HEK293 (cell line): ENCODE results near the gene SPACA7.

ENCODE experiments used
- CTCF ChIA-PET: fragments of 350-600 bp; formaldehyde crosslinking; extraction: SDS; loops from one replicate; lab custom pipeline; 2021; ENCODE audit warnings: antibody characterized with exemption; lab: Yijun Ruan, JAX
- POLR2A ChIA-PET: fragments of 300-600 bp; formaldehyde crosslinking; extraction: SDS; loops from one replicate; lab custom pipeline; 2020; ENCODE audit warnings: antibody characterized with exemption, inconsistent platforms; lab: Yijun Ruan, JAX
- H3K27ac ChIP-seq: fragments of 200-500 bp; sonication (Bioruptor generic); 2 replicates; pipeline ENCODE4 v1.5.1; 2014; ENCODE audit warnings: low read depth, low read length, control low read depth, inconsistent platforms; ENCODE audit errors: extremely low read depth
- H3K36me3 ChIP-seq, 2 experiments: fragments of 200-500 bp in 1 of 2; sonication (Bioruptor generic) in 1 of 2; 1 replicate in 1 of 2; 2 replicates in 1 of 2; pipeline ENCODE4 v1.5.1; 2014 to 2017; ENCODE audit warnings: inconsistent platforms in 2 of 2, low read length in 2 of 2; ENCODE audit not compliant: control insufficient read depth in 2 of 2, insufficient read depth in 1 of 2
- H3K4me1 ChIP-seq: fragments of 200-500 bp; sonication (Bioruptor generic); 2 replicates; pipeline ENCODE4 v1.5.1; 2014; ENCODE audit warnings: mild to moderate bottlenecking, low read length, inconsistent platforms; ENCODE audit not compliant: control insufficient read depth, insufficient read depth
- H3K4me3 ChIP-seq: 2 replicates; pipeline ENCODE4 v1.5.1; 2011; ENCODE audit warnings: low read depth, mild to moderate bottlenecking, control low read depth, low read length, moderate library complexity
- H3K9me3 ChIP-seq: fragments of 200-500 bp; sonication (Bioruptor generic); 2 replicates; pipeline ENCODE4 v1.5.1; 2014; ENCODE audit warnings: low read depth, low read length, inconsistent platforms; ENCODE audit not compliant: control insufficient read depth, insufficient read depth
- HOXC10 ChIP-seq: sonication (generic); formaldehyde crosslinking; IDR thresholded peaks from 2 replicates; pipeline ENCODE4 v1.8.1; 2023; ENCODE audit warnings: mild to moderate bottlenecking, missing genetic modification reagents
- KLF1 ChIP-seq: fragments of 450-650 bp; formaldehyde crosslinking; IDR thresholded peaks from 2 replicates; pipeline ENCODE4 v1.5.1; 2016; ENCODE audit warnings: missing biosample characterization, missing genetic modification characterization
- KLF7 ChIP-seq: fragments of 450-650 bp; formaldehyde crosslinking; IDR thresholded peaks from 2 replicates; pipeline ENCODE4 v1.5.1; 2016; ENCODE audit warnings: missing biosample characterization, missing genetic modification characterization, borderline replicate concordance
- REPIN1 ChIP-seq: fragments of 450-650 bp; formaldehyde crosslinking; IDR thresholded peaks from 2 replicates; pipeline ENCODE4 v1.5.1; 2017; ENCODE audit warnings: missing biosample characterization, missing genetic modification characterization, low read depth
- SCRT2 ChIP-seq: fragments of 450-650 bp; formaldehyde crosslinking; IDR thresholded peaks from 2 replicates; pipeline ENCODE4 v1.5.1; 2016; ENCODE audit warnings: missing biosample characterization, missing genetic modification characterization
- SETDB1 ChIP-seq: IDR thresholded peaks from one replicate; pipeline ENCODE4 v1.6.1; 2017; ENCODE audit warnings: mild to moderate bottlenecking, low read length, moderate library complexity, mixed read lengths; ENCODE audit not compliant: insufficient read length
- TRIM28 ChIP-seq: IDR thresholded peaks from 2 replicates; pipeline ENCODE4 v1.6.1; 2011; ENCODE audit warnings: low read length, control low read depth, borderline replicate concordance
- YY1 ChIP-seq: fragments of 450-650 bp; formaldehyde crosslinking; IDR thresholded peaks from 2 replicates; pipeline ENCODE4 v1.5.1; 2018; ENCODE audit warnings: missing biosample characterization, missing genetic modification characterization
- ZBTB8A ChIP-seq: fragments of 450-650 bp; formaldehyde crosslinking; IDR thresholded peaks from 2 replicates; pipeline ENCODE4 v1.5.1; 2016; ENCODE audit warnings: missing biosample characterization, missing genetic modification characterization
- ZFP41 ChIP-seq: fragments of 450-650 bp; formaldehyde crosslinking; IDR thresholded peaks from 2 replicates; pipeline ENCODE4 v1.5.1; 2016; ENCODE audit warnings: missing biosample characterization, missing genetic modification characterization, borderline replicate concordance
- ZNF132 ChIP-seq: fragments of 450-650 bp; formaldehyde crosslinking; IDR thresholded peaks from 2 replicates; pipeline ENCODE4 v1.5.1; 2017; ENCODE audit warnings: missing biosample characterization, missing genetic modification characterization, borderline replicate concordance
- ZNF140 ChIP-seq: fragments of 450-650 bp; formaldehyde crosslinking; IDR thresholded peaks from 2 replicates; pipeline ENCODE4 v1.5.1; 2016; ENCODE audit warnings: missing biosample characterization, missing genetic modification characterization
- ZNF202 ChIP-seq: fragments of 450-650 bp; formaldehyde crosslinking; IDR thresholded peaks from 2 replicates; pipeline ENCODE4 v1.5.1; 2016; ENCODE audit warnings: missing biosample characterization, missing genetic modification characterization, borderline replicate concordance
- ZNF302 ChIP-seq: fragments of 450-650 bp; formaldehyde crosslinking; IDR thresholded peaks from 2 replicates; pipeline ENCODE4 v1.5.1; 2016; ENCODE audit warnings: missing biosample characterization, missing genetic modification characterization, low read depth
- ZNF473 ChIP-seq: fragments of 450-650 bp; formaldehyde crosslinking; IDR thresholded peaks from 2 replicates; pipeline ENCODE4 v1.5.1; 2017; ENCODE audit warnings: missing biosample characterization, missing genetic modification characterization
- ZNF544 ChIP-seq: fragments of 450-650 bp; formaldehyde crosslinking; IDR thresholded peaks from 2 replicates; pipeline ENCODE4 v1.5.0; 2017; ENCODE audit warnings: missing biosample characterization, missing genetic modification characterization
- ZNF549 ChIP-seq: fragments of 450-650 bp; IDR thresholded peaks from 2 replicates; pipeline ENCODE4 v1.5.1; 2018; ENCODE audit warnings: missing biosample characterization, missing genetic modification characterization, mild to moderate bottlenecking, inconsistent platforms, moderate library complexity
- ZNF707 ChIP-seq: fragments of 450-650 bp; formaldehyde crosslinking; IDR thresholded peaks from 2 replicates; pipeline ENCODE4 v1.5.1; 2016; ENCODE audit warnings: missing biosample characterization, missing genetic modification characterization
- ZNF791 ChIP-seq: fragments of 450-650 bp; formaldehyde crosslinking; IDR thresholded peaks from 2 replicates; pipeline ENCODE4 v1.5.1; 2016; ENCODE audit warnings: missing biosample characterization, missing genetic modification characterization
- TF ChIP-seq, protein P1 (sequence below): fragments of 450-650 bp; formaldehyde crosslinking; conservative IDR thresholded peaks from 2 replicates; pipeline ENCODE4 v1.5.1; 2016; ENCODE audit warnings: low read depth, missing biosample characterization, missing genetic modification characterization
- TF ChIP-seq, protein P2 (sequence below): fragments of 450-650 bp; formaldehyde crosslinking; IDR thresholded peaks from 2 replicates; pipeline ENCODE4 v1.5.1; 2017; ENCODE audit warnings: missing biosample characterization, missing genetic modification characterization
- TF ChIP-seq, protein P3 (sequence below): fragments of 450-650 bp; formaldehyde crosslinking; IDR thresholded peaks from 2 replicates; pipeline ENCODE4 v1.5.1; 2016; ENCODE audit warnings: missing biosample characterization, missing genetic modification characterization
- TF ChIP-seq, protein P4 (sequence below): fragments of 450-650 bp; formaldehyde crosslinking; IDR thresholded peaks from 2 replicates; pipeline ENCODE4 v1.5.1; 2016; ENCODE audit warnings: missing biosample characterization, missing genetic modification characterization, borderline replicate concordance
- TF ChIP-seq, protein P5 (sequence below): fragments of 450-650 bp; formaldehyde crosslinking; IDR thresholded peaks from 2 replicates; pipeline ENCODE4 v1.5.1; 2016; ENCODE audit warnings: missing biosample characterization, missing genetic modification characterization

The SPACA7 gene

DNA sequence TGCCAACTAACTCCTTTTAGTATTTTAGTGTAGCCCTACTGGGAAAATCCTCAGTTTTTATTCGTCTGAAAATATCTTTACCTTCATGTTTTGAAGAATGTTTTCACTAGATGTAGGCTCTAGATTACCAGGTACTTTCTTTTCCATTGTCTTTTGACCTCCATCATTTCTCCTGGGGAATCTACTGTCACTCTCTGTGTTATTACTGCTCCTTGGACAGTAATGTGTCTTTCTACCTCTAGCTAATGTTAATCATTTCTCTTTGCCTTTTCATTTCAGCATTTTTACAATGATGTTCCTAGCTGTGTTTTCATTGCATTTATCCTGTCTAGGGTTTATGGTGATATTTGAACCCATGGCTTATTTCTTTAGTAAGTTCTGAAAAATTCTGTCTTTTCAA lies 61.9 kb downstream of the SPACA7 start:
- TF ChIP-seq ZNF549 (tag by site-specific recombination) (0 out of 2 replicates have a peak, but pooled peaks have one; percentile 23), YY1 (tag by site-specific recombination) (no peak), ZNF140 (tag by site-specific recombination) (peak; percentile 80), HOXC10 (CRISPR knock-in tag) (no peak), ZNF791 (tag by site-specific recombination) (no peak), TRIM28 (peak; percentile 91), ZNF202 (no peak), SETDB1 (peak; percentile 83)
- TF ChIP-seq, all 188 proteins: peak for 4
- ChIA-PET POLR2A (no interaction called here), CTCF (interaction anchor here (0.7 kb wide), 1 partner anchor 395 kb away, joined by 3 read pairs; no protein-coding TSS in a partner anchor)
- H3K4me3 ChIP-seq = no peak overlapping the region
- H3K27ac ChIP-seq = no peak overlapping the region
- no peaks in the 10 kb centered on the region for H3K36me3 ChIP-seq
- no peaks in the 10 kb centered on the region for H3K9me3 ChIP-seq
- H3K4me1 ChIP-seq = no peaks in the 10 kb centered on the region

DNA sequence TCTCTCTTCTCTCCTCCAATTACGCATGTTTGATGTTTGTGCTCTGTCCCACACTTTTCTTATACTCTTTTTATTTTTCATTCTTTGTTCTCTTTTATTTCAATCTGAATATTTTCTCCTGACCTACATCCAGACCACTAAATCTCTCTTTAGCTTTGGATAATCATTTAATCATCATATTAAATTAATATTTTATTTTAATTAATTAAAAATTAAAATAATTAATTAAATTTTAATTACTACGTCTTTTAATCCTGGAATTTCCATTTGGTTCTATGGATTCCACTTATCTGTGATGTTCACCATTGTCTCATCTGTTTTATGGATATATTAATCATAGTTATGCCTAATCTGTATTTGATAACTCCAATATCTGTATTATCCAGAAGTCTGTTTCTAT lies 62.4 kb downstream of the SPACA7 start:
- TF ChIP-seq, protein P1, sequence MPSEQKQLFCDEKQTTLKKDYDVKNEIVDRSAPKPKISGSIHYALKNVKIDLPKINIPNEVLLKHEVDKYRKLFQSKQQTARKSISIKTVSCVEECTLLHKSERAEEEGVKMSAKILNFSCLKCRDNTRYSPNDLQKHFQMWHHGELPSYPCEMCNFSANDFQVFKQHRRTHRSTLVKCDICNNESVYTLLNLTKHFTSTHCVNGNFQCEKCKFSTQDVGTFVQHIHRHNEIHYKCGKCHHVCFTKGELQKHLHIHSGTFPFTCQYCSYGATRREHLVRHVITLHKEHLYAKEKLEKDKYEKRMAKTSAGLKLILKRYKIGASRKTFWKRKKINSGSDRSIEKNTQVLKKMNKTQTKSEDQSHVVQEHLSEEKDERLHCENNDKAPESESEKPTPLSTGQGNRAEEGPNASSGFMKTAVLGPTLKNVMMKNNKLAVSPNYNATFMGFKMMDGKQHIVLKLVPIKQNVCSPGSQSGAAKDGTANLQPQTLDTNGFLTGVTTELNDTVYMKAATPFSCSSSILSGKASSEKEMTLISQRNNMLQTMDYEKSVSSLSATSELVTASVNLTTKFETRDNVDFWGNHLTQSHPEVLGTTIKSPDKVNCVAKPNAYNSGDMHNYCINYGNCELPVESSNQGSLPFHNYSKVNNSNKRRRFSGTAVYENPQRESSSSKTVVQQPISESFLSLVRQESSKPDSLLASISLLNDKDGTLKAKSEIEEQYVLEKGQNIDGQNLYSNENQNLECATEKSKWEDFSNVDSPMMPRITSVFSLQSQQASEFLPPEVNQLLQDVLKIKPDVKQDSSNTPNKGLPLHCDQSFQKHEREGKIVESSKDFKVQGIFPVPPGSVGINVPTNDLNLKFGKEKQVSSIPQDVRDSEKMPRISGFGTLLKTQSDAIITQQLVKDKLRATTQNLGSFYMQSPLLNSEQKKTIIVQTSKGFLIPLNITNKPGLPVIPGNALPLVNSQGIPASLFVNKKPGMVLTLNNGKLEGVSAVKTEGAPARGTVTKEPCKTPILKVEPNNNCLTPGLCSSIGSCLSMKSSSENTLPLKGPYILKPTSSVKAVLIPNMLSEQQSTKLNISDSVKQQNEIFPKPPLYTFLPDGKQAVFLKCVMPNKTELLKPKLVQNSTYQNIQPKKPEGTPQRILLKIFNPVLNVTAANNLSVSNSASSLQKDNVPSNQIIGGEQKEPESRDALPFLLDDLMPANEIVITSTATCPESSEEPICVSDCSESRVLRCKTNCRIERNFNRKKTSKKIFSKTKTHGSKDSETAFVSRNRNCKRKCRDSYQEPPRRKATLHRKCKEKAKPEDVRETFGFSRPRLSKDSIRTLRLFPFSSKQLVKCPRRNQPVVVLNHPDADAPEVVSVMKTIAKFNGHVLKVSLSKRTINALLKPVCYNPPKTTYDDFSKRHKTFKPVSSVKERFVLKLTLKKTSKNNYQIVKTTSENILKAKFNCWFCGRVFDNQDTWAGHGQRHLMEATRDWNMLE (tag by site-specific recombination) = no peak
- TF ChIP-seq ZNF544 = no peak
- TF ChIP-seq KLF7 = no peak
- TF ChIP-seq, protein P2, sequence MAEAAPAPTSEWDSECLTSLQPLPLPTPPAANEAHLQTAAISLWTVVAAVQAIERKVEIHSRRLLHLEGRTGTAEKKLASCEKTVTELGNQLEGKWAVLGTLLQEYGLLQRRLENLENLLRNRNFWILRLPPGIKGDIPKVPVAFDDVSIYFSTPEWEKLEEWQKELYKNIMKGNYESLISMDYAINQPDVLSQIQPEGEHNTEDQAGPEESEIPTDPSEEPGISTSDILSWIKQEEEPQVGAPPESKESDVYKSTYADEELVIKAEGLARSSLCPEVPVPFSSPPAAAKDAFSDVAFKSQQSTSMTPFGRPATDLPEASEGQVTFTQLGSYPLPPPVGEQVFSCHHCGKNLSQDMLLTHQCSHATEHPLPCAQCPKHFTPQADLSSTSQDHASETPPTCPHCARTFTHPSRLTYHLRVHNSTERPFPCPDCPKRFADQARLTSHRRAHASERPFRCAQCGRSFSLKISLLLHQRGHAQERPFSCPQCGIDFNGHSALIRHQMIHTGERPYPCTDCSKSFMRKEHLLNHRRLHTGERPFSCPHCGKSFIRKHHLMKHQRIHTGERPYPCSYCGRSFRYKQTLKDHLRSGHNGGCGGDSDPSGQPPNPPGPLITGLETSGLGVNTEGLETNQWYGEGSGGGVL (tag by site-specific recombination) = no peak
- TF ChIP-seq ZNF473 (tag by site-specific recombination) = no peak
- TF ChIP-seq REPIN1 (tag by site-specific recombination) = no peak
- TF ChIP-seq, protein P3, sequence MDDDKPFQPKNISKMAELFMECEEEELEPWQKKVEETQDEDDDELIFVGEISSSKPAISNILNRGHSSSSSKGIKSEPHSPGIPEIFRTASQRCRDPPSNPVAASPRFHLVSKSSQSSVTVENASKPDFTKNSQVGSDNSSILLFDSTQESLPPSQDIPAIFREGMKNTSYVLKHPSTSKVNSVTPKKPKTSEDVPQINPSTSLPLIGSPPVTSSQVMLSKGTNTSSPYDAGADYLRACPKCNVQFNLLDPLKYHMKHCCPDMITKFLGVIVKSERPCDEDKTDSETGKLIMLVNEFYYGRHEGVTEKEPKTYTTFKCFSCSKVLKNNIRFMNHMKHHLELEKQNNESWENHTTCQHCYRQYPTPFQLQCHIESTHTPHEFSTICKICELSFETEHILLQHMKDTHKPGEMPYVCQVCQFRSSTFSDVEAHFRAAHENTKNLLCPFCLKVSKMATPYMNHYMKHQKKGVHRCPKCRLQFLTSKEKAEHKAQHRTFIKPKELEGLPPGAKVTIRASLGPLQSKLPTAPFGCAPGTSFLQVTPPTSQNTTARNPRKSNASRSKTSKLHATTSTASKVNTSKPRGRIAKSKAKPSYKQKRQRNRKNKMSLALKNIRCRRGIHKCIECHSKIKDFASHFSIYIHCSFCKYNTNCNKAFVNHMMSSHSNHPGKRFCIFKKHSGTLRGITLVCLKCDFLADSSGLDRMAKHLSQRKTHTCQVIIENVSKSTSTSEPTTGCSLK (tag by site-specific recombination) = no peak
- TF ChIP-seq, protein P4, sequence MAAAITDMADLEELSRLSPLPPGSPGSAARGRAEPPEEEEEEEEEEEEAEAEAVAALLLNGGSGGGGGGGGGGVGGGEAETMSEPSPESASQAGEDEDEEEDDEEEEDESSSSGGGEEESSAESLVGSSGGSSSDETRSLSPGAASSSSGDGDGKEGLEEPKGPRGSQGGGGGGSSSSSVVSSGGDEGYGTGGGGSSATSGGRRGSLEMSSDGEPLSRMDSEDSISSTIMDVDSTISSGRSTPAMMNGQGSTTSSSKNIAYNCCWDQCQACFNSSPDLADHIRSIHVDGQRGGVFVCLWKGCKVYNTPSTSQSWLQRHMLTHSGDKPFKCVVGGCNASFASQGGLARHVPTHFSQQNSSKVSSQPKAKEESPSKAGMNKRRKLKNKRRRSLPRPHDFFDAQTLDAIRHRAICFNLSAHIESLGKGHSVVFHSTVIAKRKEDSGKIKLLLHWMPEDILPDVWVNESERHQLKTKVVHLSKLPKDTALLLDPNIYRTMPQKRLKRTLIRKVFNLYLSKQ (tag by site-specific recombination) = no peak
- TF ChIP-seq, protein P5, sequence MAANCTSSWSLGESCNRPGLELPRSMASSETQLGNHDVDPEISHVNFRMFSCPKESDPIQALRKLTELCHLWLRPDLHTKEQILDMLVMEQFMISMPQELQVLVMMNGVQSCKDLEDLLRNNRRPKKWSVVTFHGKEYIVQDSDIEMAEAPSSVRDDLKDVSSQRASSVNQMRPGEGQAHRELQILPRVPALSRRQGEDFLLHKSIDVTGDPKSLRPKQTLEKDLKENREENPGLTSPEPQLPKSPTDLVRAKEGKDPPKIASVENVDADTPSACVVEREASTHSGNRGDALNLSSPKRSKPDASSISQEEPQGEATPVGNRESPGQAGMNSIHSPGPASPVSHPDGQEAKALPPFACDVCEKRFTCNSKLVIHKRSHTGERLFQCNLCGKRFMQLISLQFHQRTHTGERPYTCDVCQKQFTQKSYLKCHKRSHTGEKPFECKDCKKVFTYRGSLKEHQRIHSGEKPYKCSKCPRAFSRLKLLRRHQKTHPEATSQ (tag by site-specific recombination) = no peak
- TF ChIP-seq ZBTB8A (tag by site-specific recombination) = no peak
- TF ChIP-seq KLF1 (tag by site-specific recombination) = no peak
- TF ChIP-seq ZNF132 (tag by site-specific recombination) = no peak
- no peak for TF ChIP-seq SCRT2
- no peak for TF ChIP-seq ZNF707 (tag by site-specific recombination)
- TF ChIP-seq ZNF302 (tag by site-specific recombination) = no peak
- no peak for TF ChIP-seq ZFP41 (tag by site-specific recombination)
- CTCF ChIA-PET = interaction anchor here (0.7 kb wide), 1 partner anchor 395 kb away, joined by 3 read pairs; no protein-coding TSS in a partner anchor

More for the DNA sequence above, 62.4 kb downstream of the SPACA7 start:
- no peak overlapping the region for H3K4me3 ChIP-seq
- H3K36me3 ChIP-seq = no peaks in the 10 kb centered on the region
- H3K27ac ChIP-seq = no peak overlapping the region
- POLR2A ChIA-PET = no interaction called here
- no peaks in the 10 kb centered on the region for H3K4me1 ChIP-seq
- no peaks in the 10 kb centered on the region for H3K9me3 ChIP-seq
